Measurements from ENCODE around the gene LRP1-AS.

LRP1-AS gene

GRCh38 chr12:57119294-57120085 lies 27.9 kb downstream of the LRP1-AS start:
- no peak for DNase-seq

GRCh38 chr12:57118711-57119271 lies 28.6 kb downstream of the LRP1-AS start:
- DNase-seq = no peak

GRCh38 chr12:57116580-57117281 lies 30.7 kb downstream of the LRP1-AS start:
- no peak for DNase-seq

GRCh38 chr12:57112492-57113294 lies 34.7 kb downstream of the LRP1-AS start:
- no peak for DNase-seq

GRCh38 chr12:57111031-57111734 lies 36.2 kb downstream of the LRP1-AS start, which contains the start of gene STAT6:
Gene STAT6, minus strand, starts transcription at chr12:57111362. Its CDS starts 3,084 bp downstream, at chr12:57108278.
- DNase-seq = peak; percentile 89

- DNase-seq = peak; percentile 55
Observed at GRCh38 chr12:57110104-57111030, 37.1 kb downstream of the LRP1-AS start.

GRCh38 chr12:57109207-57110103 lies 38.0 kb downstream of the LRP1-AS start:
- no peak for DNase-seq

- DNase-seq = no peak
Observed at GRCh38 chr12:57107456-57108155, 39.8 kb downstream of the LRP1-AS start.

- no peak for DNase-seq
Observed at GRCh38 chr12:57106021-57106708, 41.3 kb downstream of the LRP1-AS start.

- no peak for DNase-seq
Observed at GRCh38 chr12:57105011-57105753, 42.2 kb downstream of the LRP1-AS start.

GRCh38 chr12:57104292-57104910 lies 43.0 kb downstream of the LRP1-AS start:
- no peak for DNase-seq

- DNase-seq = no peak
Observed at GRCh38 chr12:57103856-57104255, 43.6 kb downstream of the LRP1-AS start.

- no peak for DNase-seq
Observed at GRCh38 chr12:57101892-57102695, 45.3 kb downstream of the LRP1-AS start.

- no peak for DNase-seq
Observed at GRCh38 chr12:57099766-57100165, 47.7 kb downstream of the LRP1-AS start.

- no peak for DNase-seq
Observed at GRCh38 chr12:57099047-57099714, 48.2 kb downstream of the LRP1-AS start.

- no peak for DNase-seq
Observed at GRCh38 chr12:57098546-57098945, 48.9 kb downstream of the LRP1-AS start.

Measured in fibroblast of skin of scalp (primary cell).